H1 (cell line): ENCODE data around the gene CMPK2. TPM values are rescaled to one million over a fixed set of nuclear protein-coding genes. Genes with fewer than 3 reads are reported as not detected.

Experiments
- CTCF ChIA-PET: fragments of 300-600 bp; sonication (Branson Sonifier 250); formaldehyde crosslinking; loops from one replicate; lab custom pipeline; 2021; ENCODE audit not compliant: partially characterized antibody; lab: Charles Lee
- POLR2A ChIA-PET: fragments of 300-600 bp; sonication (Branson Sonifier 250); formaldehyde crosslinking; loops from one replicate; lab custom pipeline; 2021; ENCODE audit warnings: inconsistent platforms; ENCODE audit not compliant: partially characterized antibody; lab: Charles Lee
- DNase-seq, 2 experiments: peaks; one replicate each; pipeline versions ENCODE4 v3.0.0 to v3.0.0-alpha.2; 2010 to 2022; ENCODE audit warnings: low spot score in 2 of 2, low read depth in 1 of 2, mixed read lengths in 1 of 2
- FAIRE-seq: peaks from 2 replicates; lab custom pipeline; 2011; peaks lifted over from hg19 to GRCh38; lab: Jason Lieb, UNC
- H2AFZ ChIP-seq: 2 replicates; pipeline ENCODE4 v1.8.1; 2012; ENCODE audit warnings: low read length, inconsistent platforms
- H2AK5ac ChIP-seq: 2 replicates; pipeline ENCODE4 v1.6.1; 2013; ENCODE audit warnings: low read depth, low read length
- H2BK120ac ChIP-seq: replicated peaks from 2 replicates; pipeline ENCODE3; 2013; ENCODE audit warnings: low read depth, low read length, inconsistent platforms
- H2BK12ac ChIP-seq: 2 replicates; pipeline ENCODE4 v1.6.1; 2013; ENCODE audit warnings: low read depth, low read length
- H2BK15ac ChIP-seq: 2 replicates; pipeline ENCODE4 v1.6.1; 2013; ENCODE audit warnings: low read length
- H2BK20ac ChIP-seq: 2 replicates; pipeline ENCODE4 v1.6.1; 2013; ENCODE audit warnings: low read length
- H2BK5ac ChIP-seq: 2 replicates; pipeline ENCODE4 v1.6.1; 2013; ENCODE audit warnings: low read depth, low read length
- H3K14ac ChIP-seq: 2 replicates; pipeline ENCODE4 v1.6.1; 2013; ENCODE audit warnings: inconsistent platforms; ENCODE audit not compliant: insufficient read length
- H3K18ac ChIP-seq: 2 replicates; pipeline ENCODE4 v1.6.1; 2013; ENCODE audit warnings: low read length; ENCODE audit errors: extremely low read depth
- H3K23ac ChIP-seq: 2 replicates; pipeline ENCODE4 v1.6.1; 2013; ENCODE audit warnings: inconsistent platforms; ENCODE audit not compliant: insufficient read length
- H3K23me2 ChIP-seq: 2 replicates; pipeline ENCODE4 v1.6.1; 2013; ENCODE audit warnings: low read depth, low read length
- H3K27ac ChIP-seq: 2 replicates; pipeline ENCODE4 v1.6.1; 2011; ENCODE audit warnings: low read depth, low read length, inconsistent platforms
- H3K27me3 ChIP-seq, 4 experiments: replicated peaks in 1 of 4; 1 replicate in 1 of 4; 2 replicates in 3 of 4; pipeline versions ENCODE4 v1.6.1 to v1.8.1; 2011 to 2013; ENCODE audit warnings: low read length in 3 of 4, mild to moderate bottlenecking in 3 of 4, inconsistent platforms in 2 of 4, mixed read lengths in 2 of 4, moderate library complexity in 1 of 4; ENCODE audit not compliant: control insufficient read depth in 3 of 4, insufficient read depth in 3 of 4; ENCODE audit errors: extremely low read depth in 1 of 4
- H3K36me3 ChIP-seq, 4 experiments: 2 replicates each; pipeline versions ENCODE4 v1.6.1 to v1.8.1; 2011 to 2013; ENCODE audit warnings: mild to moderate bottlenecking in 4 of 4, low read length in 3 of 4, moderate library complexity in 2 of 4, control low read depth in 1 of 4, inconsistent platforms in 1 of 4; ENCODE audit not compliant: insufficient read depth in 4 of 4, control insufficient read depth in 2 of 4
- H3K4ac ChIP-seq: replicated peaks from 2 replicates; pipeline ENCODE3; 2013; ENCODE audit warnings: low read length, low read depth, mixed read lengths, inconsistent platforms; ENCODE audit not compliant: insufficient read length
- H3K4me1 ChIP-seq, 4 experiments: replicated peaks in 1 of 4; 1 replicate in 1 of 4; 2 replicates in 3 of 4; pipeline versions ENCODE4 v1.6.1 to v1.8.1; 2011 to 2013; ENCODE audit warnings: low read length in 3 of 4, inconsistent platforms in 2 of 4, mixed read lengths in 1 of 4; ENCODE audit not compliant: insufficient read depth in 4 of 4, control insufficient read depth in 3 of 4
- H3K4me2 ChIP-seq, 2 experiments: 2 replicates each; pipeline versions ENCODE4 v1.6.1 to v1.8.1; 2011 to 2013; ENCODE audit warnings: low read depth in 2 of 2, low read length in 2 of 2, control low read depth in 1 of 2, inconsistent platforms in 1 of 2, mild to moderate bottlenecking in 1 of 2; ENCODE audit not compliant: insufficient read depth in 1 of 2
- H3K4me3 ChIP-seq, 4 experiments: fragments of 200-600, 300-600 bp in 1 of 4; sonication (generic), shearing (Covaris generic), sonication (Bioruptor Twin) in 1 of 4; 2 replicates each; pipeline versions ENCODE4 v1.5.1 to v1.8.1; 2011 to 2016; ENCODE audit warnings: low read length in 4 of 4, low read depth in 3 of 4, control low read depth in 2 of 4, inconsistent platforms in 2 of 4, mild to moderate bottlenecking in 2 of 4, mixed read lengths in 1 of 4, moderate library complexity in 1 of 4; ENCODE audit not compliant: insufficient read depth in 2 of 4; ENCODE audit errors: extremely low read depth in 1 of 4
- H3K56ac ChIP-seq: replicated peaks from 2 replicates; pipeline ENCODE3; 2013; ENCODE audit warnings: low read depth, mild to moderate bottlenecking, mixed read lengths, low read length, inconsistent platforms; ENCODE audit not compliant: insufficient read length
- H3K79me1 ChIP-seq: 2 replicates; pipeline ENCODE4 v1.6.1; 2013; ENCODE audit warnings: low read depth, low read length, control low read depth
- H3K79me2 ChIP-seq, 2 experiments: 2 replicates each; pipeline versions ENCODE4 v1.6.1 to v1.8.1; 2012 to 2013; ENCODE audit warnings: low read length in 2 of 2, mild to moderate bottlenecking in 2 of 2, inconsistent platforms in 1 of 2; ENCODE audit not compliant: insufficient read depth in 2 of 2, control insufficient read depth in 1 of 2
- H3K9ac ChIP-seq, 4 experiments: replicated peaks in 1 of 4; 1 replicate in 1 of 4; 2 replicates in 3 of 4; pipeline versions ENCODE4 v1.6.1 to v1.8.1; 2011 to 2013; ENCODE audit warnings: low read depth in 3 of 4, low read length in 3 of 4, control low read depth in 2 of 4, mild to moderate bottlenecking in 2 of 4, moderate library complexity in 2 of 4, inconsistent platforms in 1 of 4; ENCODE audit errors: extremely low read depth in 1 of 4
- H3K9me3 ChIP-seq, 2 experiments: 2 replicates each; pipeline versions ENCODE4 v1.6.1 to v1.8.1; 2012 to 2013; ENCODE audit warnings: mild to moderate bottlenecking in 2 of 2, moderate library complexity in 2 of 2, control low read depth in 1 of 2, inconsistent platforms in 1 of 2, low read depth in 1 of 2, low read length in 1 of 2, mixed read lengths in 1 of 2; ENCODE audit not compliant: insufficient read depth in 2 of 2
- H4K20me1 ChIP-seq, 2 experiments: replicated peaks in 1 of 2; 2 replicates each; pipeline versions ENCODE3 to v1.8.1; 2011 to 2013; ENCODE audit warnings: inconsistent platforms in 2 of 2, low read length in 2 of 2, mild to moderate bottlenecking in 1 of 2; ENCODE audit not compliant: insufficient read depth in 2 of 2, control insufficient read depth in 1 of 2
- H4K5ac ChIP-seq: 2 replicates; pipeline ENCODE4 v1.6.1; 2013; ENCODE audit warnings: low read length, low read depth, mixed read lengths, inconsistent platforms; ENCODE audit not compliant: insufficient read length
- H4K8ac ChIP-seq: 2 replicates; pipeline ENCODE4 v1.8.0; 2013; ENCODE audit warnings: mild to moderate bottlenecking, moderate library complexity, low read length, inconsistent platforms; ENCODE audit not compliant: insufficient read depth; ENCODE audit errors: extremely low read depth
- H4K91ac ChIP-seq: replicated peaks from 2 replicates; pipeline ENCODE3; 2013; ENCODE audit warnings: low read length, mixed read lengths, inconsistent platforms; ENCODE audit not compliant: insufficient read length
- CTBP2 ChIP-seq: IDR thresholded peaks from 2 replicates; pipeline ENCODE4 v1.7.0; 2011; ENCODE audit warnings: borderline replicate concordance, mild to moderate bottlenecking, moderate library complexity, mixed read lengths, low read length; ENCODE audit not compliant: insufficient read depth, insufficient read length
- GABPA ChIP-seq: IDR thresholded peaks from 2 replicates; pipeline ENCODE4 v1.6.1; 2011; ENCODE audit warnings: mild to moderate bottlenecking, low read length, moderate library complexity, borderline replicate concordance; ENCODE audit not compliant: insufficient read depth
- KDM1A ChIP-seq: fragments of 200-600, 300-600 bp; sonication (generic); IDR thresholded peaks from 2 replicates; pipeline ENCODE4 v1.7.1; 2016; ENCODE audit warnings: mild to moderate bottlenecking, low read length, borderline replicate concordance
- SUZ12 ChIP-seq: fragments of 200-600 bp; sonication (generic); IDR thresholded peaks from 2 replicates; pipeline ENCODE4 v1.6.1; 2012; ENCODE audit warnings: mild to moderate bottlenecking, inconsistent platforms, low read length, moderate library complexity, mixed read lengths
- WGBS, 2 experiments: shearing (Covaris generic) in 1 of 2; methylation state at CpG; one replicate each; pipeline versions ENCODE4 v1.1.6 to v1.1.7; 2013 to 2015; ENCODE audit warnings: low lambda C conversion rate in 2 of 2, mixed read lengths in 2 of 2, inconsistent platforms in 1 of 2, low coverage in 1 of 2, missing lambda C conversion rate in 1 of 2; ENCODE audit not compliant: insufficient replicate concordance in 2 of 2, insufficient coverage in 1 of 2, insufficient read length in 1 of 2; ENCODE audit errors: extremely low coverage in 1 of 2, missing lambda C conversion rate in 1 of 2; 5-methylcytosine and 5-hydroxymethylcytosine counted together
- polyA plus RNA-seq, 7 experiments: library from polyadenylated mRNA; depleted of rRNA in 3 of 7; stranded (reverse) in 5 of 7; unstranded in 2 of 7; fragments of >200 nt in 5 of 7; fragments of 200-250 nt in 2 of 7; gene quantifications; 1 replicate in 5 of 7; 2 replicates in 1 of 7; 4 replicates in 1 of 7; pipeline versions ENCODE4 v1.2.1 to v1.2.3, GENCODE V29; 2011 to 2013; ENCODE audit warnings: missing spikeins in 2 of 7, mixed read lengths in 2 of 7
- total RNA-seq: library from RNA; stranded (reverse); fragmentation: NEBNext Ultra II Directional; extraction: Animal tissue kit (Norgen Biotek cat#: 25700); gene quantifications from 2 replicates; pipeline ENCODE4 v1.2.1, GENCODE V29; 2021
- TF ChIP-seq, protein P1 (sequence below): IDR thresholded peaks from 2 replicates; pipeline ENCODE4 v1.6.1; 2012; ENCODE audit warnings: low read length, inconsistent platforms

Gene CMPK2
- total and polyA plus RNA-seq, 2 of the 8 experiments (the other 6 are each of a cell fraction or from before 2014, with no cell fraction given): 0.28 to 0.53 TPM

DNA sequence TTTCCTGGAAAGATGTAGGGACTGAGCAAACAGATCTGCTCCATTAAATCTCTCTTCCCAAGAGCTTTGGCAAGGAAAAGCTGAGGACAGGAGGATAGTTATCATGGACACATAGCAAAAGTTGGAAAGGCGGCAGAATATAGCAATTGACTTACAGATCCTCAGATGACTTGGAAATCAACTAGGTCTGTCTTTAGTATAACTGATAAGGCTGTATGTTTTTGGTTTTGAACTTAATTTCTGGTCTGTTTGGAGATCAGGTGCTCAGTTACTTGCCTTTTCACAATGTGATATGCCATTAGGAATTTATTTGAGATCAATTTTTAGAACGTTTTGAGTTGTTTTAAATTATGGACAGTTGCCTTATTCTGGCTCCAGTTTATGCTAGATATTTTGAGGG lies 19.8 kb upstream of the CMPK2 start:
- no peak overlapping the region for H3K56ac ChIP-seq
- no peak overlapping the region for H2BK20ac ChIP-seq
- DNase-seq: no peak
- H3K27ac ChIP-seq: no peak overlapping the region
- H3K14ac ChIP-seq: no peak overlapping the region
- no peak overlapping the region for H2AK5ac ChIP-seq
- no peak overlapping the region for H3K4me2 ChIP-seq
- no peaks in the 10 kb centered on the region for H3K23me2 ChIP-seq
- no peaks in the 10 kb centered on the region for H3K27me3 ChIP-seq
- no peak overlapping the region for H2BK15ac ChIP-seq
- H3K4me3 ChIP-seq: no peak overlapping the region
- no peaks in the 10 kb centered on the region for H3K79me1 ChIP-seq
- FAIRE-seq: no peak
- no peak overlapping the region for H4K91ac ChIP-seq
- H2AFZ ChIP-seq: no peak overlapping the region
- WGBS, 2 experiments: 81% methylated on average over 2 of the region's 2 CpGs; no CpG with 5 or more reads in 1 of the 2 experiments
- H3K79me2 ChIP-seq: no peaks in the 10 kb centered on the region
- H2BK120ac ChIP-seq: no peak overlapping the region
- CTCF ChIA-PET: interaction anchor here (0.8 to 2.7 kb wide), 4 partner anchors 11 to 122 kb away, joined by 3 to 17 read pairs (median 4); no protein-coding TSS in a partner anchor
- no peak overlapping the region for H3K23ac ChIP-seq
- no peak overlapping the region for H4K5ac ChIP-seq
- no peak overlapping the region for H2BK12ac ChIP-seq
- H4K8ac ChIP-seq: no peak overlapping the region
- H3K36me3 ChIP-seq: no peaks in the 10 kb centered on the region
- H3K9ac ChIP-seq: no peak overlapping the region
- no peaks in the 10 kb centered on the region for H3K9me3 ChIP-seq
- no peak overlapping the region for H3K18ac ChIP-seq
- no peak overlapping the region for H3K4ac ChIP-seq
- no peaks in the 10 kb centered on the region for H4K20me1 ChIP-seq
- no peaks in the 10 kb centered on the region; a peak in 1 of 7 replicates for H3K4me1 ChIP-seq
- H2BK5ac ChIP-seq: no peak overlapping the region
- POLR2A ChIA-PET: no interaction called here
- TF ChIP-seq SUZ12: no peak
- no peak for TF ChIP-seq GABPA
- TF ChIP-seq CTBP2: no peak
- TF ChIP-seq KDM1A: no peak
- TF ChIP-seq, protein P1, sequence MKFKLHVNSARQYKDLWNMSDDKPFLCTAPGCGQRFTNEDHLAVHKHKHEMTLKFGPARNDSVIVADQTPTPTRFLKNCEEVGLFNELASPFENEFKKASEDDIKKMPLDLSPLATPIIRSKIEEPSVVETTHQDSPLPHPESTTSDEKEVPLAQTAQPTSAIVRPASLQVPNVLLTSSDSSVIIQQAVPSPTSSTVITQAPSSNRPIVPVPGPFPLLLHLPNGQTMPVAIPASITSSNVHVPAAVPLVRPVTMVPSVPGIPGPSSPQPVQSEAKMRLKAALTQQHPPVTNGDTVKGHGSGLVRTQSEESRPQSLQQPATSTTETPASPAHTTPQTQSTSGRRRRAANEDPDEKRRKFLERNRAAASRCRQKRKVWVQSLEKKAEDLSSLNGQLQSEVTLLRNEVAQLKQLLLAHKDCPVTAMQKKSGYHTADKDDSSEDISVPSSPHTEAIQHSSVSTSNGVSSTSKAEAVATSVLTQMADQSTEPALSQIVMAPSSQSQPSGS: no peak
